PC-3 (cell line): Measurements from ENCODE around the gene AKAP8L. TPM values are rescaled to one million over a fixed set of nuclear protein-coding genes. Genes with fewer than 3 reads are reported as not detected.

Experiments
- ATAC-seq: fragments of 200-7000 bp; cut with Tn5 transposase; 2 replicates; pipeline ENCODE4 v1.9.1; 2020; ENCODE audit warnings: mild to moderate bottlenecking, moderate library complexity
- BruUV-seq: library from RNA; stranded (reverse); fragments of 400-500 nt; replicated peaks from 2 replicates; lab custom pipeline; 2021; lab: Mats Ljungman, UMichigan
- CTCF ChIA-PET: fragments of 300-600 bp; sonication (Branson Sonifier 250); formaldehyde crosslinking; loops from one replicate; lab custom pipeline; 2022; ENCODE audit warnings: antibody characterized with exemption; lab: Charles Lee
- POLR2A ChIA-PET: fragments of 300-600 bp; sonication (Branson Sonifier 250); formaldehyde crosslinking; loops from one replicate; lab custom pipeline; 2022; ENCODE audit warnings: antibody characterized with exemption; ENCODE audit not compliant: unreplicated experiment; lab: Charles Lee
- DNase-seq: peaks from one replicate; pipeline ENCODE4 v3.0.0-alpha.2; 2015
- H2AFZ ChIP-seq: fragments of 300-600 bp; sonication (generic); 2 replicates; pipeline ENCODE4 v1.6.0; 2016; ENCODE audit warnings: antibody characterized with exemption, low read length
- H3F3A ChIP-seq: fragments of 300-600 bp; sonication (generic); one replicate; pipeline ENCODE4 v1.6.0; 2017; ENCODE audit warnings: antibody characterized with exemption, low read length, control low read depth, mild to moderate bottlenecking; ENCODE audit not compliant: unreplicated experiment
- H3K27ac ChIP-seq: fragments of 300-600 bp; sonication (generic); 2 replicates; pipeline ENCODE4 v1.5.1; 2016; ENCODE audit warnings: mild to moderate bottlenecking, low read length
- H3K27me3 ChIP-seq: fragments of 300-600 bp; sonication (generic); 2 replicates; pipeline ENCODE4 v1.6.1; 2016; ENCODE audit warnings: low read length, mixed read lengths
- H3K36me3 ChIP-seq: fragments of 300-600 bp; sonication (generic); 2 replicates; pipeline ENCODE4 v1.6.1; 2016; ENCODE audit warnings: low read depth, mixed run types, low read length, mixed read lengths
- H3K4me1 ChIP-seq: fragments of 300-600 bp; sonication (generic); 2 replicates; pipeline ENCODE4 v1.5.1; 2016; ENCODE audit warnings: low read length; ENCODE audit not compliant: insufficient read depth
- H3K4me2 ChIP-seq: fragments of 300-600 bp; sonication (generic); 2 replicates; pipeline ENCODE4 v1.6.0; 2016; ENCODE audit warnings: low read length
- H3K4me3 ChIP-seq: fragments of 300-600 bp; sonication (generic); 2 replicates; pipeline ENCODE4 v1.5.1; 2016; ENCODE audit warnings: mild to moderate bottlenecking, low read length, mixed read lengths
- H3K79me2 ChIP-seq: fragments of 300-600 bp; sonication (generic); 2 replicates; pipeline ENCODE4 v1.6.1; 2017; ENCODE audit warnings: low read length, mixed read lengths
- H3K9ac ChIP-seq: fragments of 300-600 bp; sonication (generic); 2 replicates; pipeline ENCODE4 v1.6.0; 2016; ENCODE audit warnings: mild to moderate bottlenecking, low read length
- H3K9me2 ChIP-seq: fragments of 300-600 bp; sonication (generic); replicated peaks from 2 replicates; pipeline ENCODE4 v1.6.1; 2016; ENCODE audit warnings: mixed run types, low read length, mixed read lengths
- H3K9me3 ChIP-seq: fragments of 300-600 bp; sonication (generic); 2 replicates; pipeline ENCODE4 v1.6.1; 2016; ENCODE audit warnings: low read length, mixed read lengths
- H4K20me1 ChIP-seq: fragments of 300-600 bp; sonication (generic); 2 replicates; pipeline ENCODE4 v1.6.1; 2016; ENCODE audit warnings: low read length, mixed read lengths
- CTCF ChIP-seq: fragments of 300-600 bp; sonication (generic); conservative IDR thresholded peaks from 2 replicates; pipeline ENCODE4 v1.5.1; 2017; ENCODE audit warnings: antibody characterized with exemption, low read depth, mild to moderate bottlenecking, low read length
- EZH2 ChIP-seq: fragments of 300-600 bp; sonication (generic); IDR thresholded peaks from one replicate; pipeline ENCODE4 v1.6.1; 2017; ENCODE audit warnings: antibody characterized with exemption, mild to moderate bottlenecking, low read length; ENCODE audit not compliant: unreplicated experiment
- EZH2phosphoT487 ChIP-seq: fragments of 300-600 bp; sonication (generic); IDR thresholded peaks from 2 replicates; pipeline ENCODE4 v1.6.1; 2018; ENCODE audit warnings: mild to moderate bottlenecking, antibody characterized with exemption, low read length, borderline replicate concordance
- intact Hi-C: fragments of 100-400 bp; cut with micrococcal nuclease; formaldehyde crosslinking; loops from 2 replicates; pipeline ENCODE4 v1.9.0; 2023
- total RNA-seq: library from RNA; depleted of rRNA; stranded (reverse); fragments of >200 nt; gene quantifications from 2 replicates; pipeline ENCODE4 v1.2.3, GENCODE V29; 2014

Gene AKAP8L
- total RNA-seq, 1 experiment from 2014 or later = 97.9 TPM

GRCh38 chr19:15398501-15399233 lies 20.1 kb downstream of the AKAP8L start:
- ATAC-seq = no peak
- peaks cover 13% of the 10 kb centered on the region; the same call in 1 of the 2 replicates for H4K20me1 ChIP-seq
- H3K4me3 ChIP-seq = no peak overlapping the region
- H3K4me1 ChIP-seq = no peaks in the 10 kb centered on the region
- H3K9ac ChIP-seq = no peak overlapping the region
- peaks cover 20% of the 10 kb centered on the region for H3K79me2 ChIP-seq
- H2AFZ ChIP-seq = no peak overlapping the region
- intact Hi-C loops = no loop called here
- no peaks in the 10 kb centered on the region for H3F3A ChIP-seq
- CTCF ChIA-PET = no interaction called here
- no peak overlapping the region for H3K4me2 ChIP-seq
- no peaks in the 10 kb centered on the region for H3K9me2 ChIP-seq
- BruUV-seq = no TSS peak
- no peaks in the 10 kb centered on the region for H3K9me3 ChIP-seq
- H3K27ac ChIP-seq = no peak overlapping the region
- H3K36me3 ChIP-seq = peaks cover 49% of the 10 kb centered on the region
- H3K27me3 ChIP-seq = no peaks in the 10 kb centered on the region
- no peak for TF ChIP-seq CTCF
- TF ChIP-seq EZH2 = no peak
- no peak for TF ChIP-seq EZH2phosphoT487
- POLR2A ChIA-PET = no interaction called here
- no peak for DNase-seq

GRCh38 chr19:15397782-15398181 lies 21.0 kb downstream of the AKAP8L start:
- H4K20me1 ChIP-seq = peaks cover 6% of the 10 kb centered on the region; the same call in 1 of the 2 replicates
- intact Hi-C loops = no loop called here
- no peak overlapping the region for H3K9ac ChIP-seq
- no peak for ATAC-seq
- CTCF ChIA-PET = no interaction called here
- H3K4me2 ChIP-seq = no peak overlapping the region
- peaks cover 57% of the 10 kb centered on the region for H3K36me3 ChIP-seq
- no peak overlapping the region for H2AFZ ChIP-seq
- no peaks in the 10 kb centered on the region for H3K9me2 ChIP-seq
- no peaks in the 10 kb centered on the region for H3K27me3 ChIP-seq
- no TSS peak for BruUV-seq
- H3K4me3 ChIP-seq = no peak overlapping the region
- H3K4me1 ChIP-seq = no peaks in the 10 kb centered on the region
- no peak for DNase-seq
- H3K79me2 ChIP-seq = peaks cover 18% of the 10 kb centered on the region
- POLR2A ChIA-PET = no interaction called here
- no peaks in the 10 kb centered on the region for H3F3A ChIP-seq
- H3K27ac ChIP-seq = no peak overlapping the region
- H3K9me3 ChIP-seq = no peaks in the 10 kb centered on the region
- no peak for TF ChIP-seq CTCF
- TF ChIP-seq EZH2 = no peak
- TF ChIP-seq EZH2phosphoT487 = no peak

- H3K4me3 ChIP-seq = no peak overlapping the region
- H3K27me3 ChIP-seq = no peaks in the 10 kb centered on the region
- intact Hi-C loops = no loop called here
- no peaks in the 10 kb centered on the region for H3K9me3 ChIP-seq
- no peak overlapping the region for H2AFZ ChIP-seq
- no peaks in the 10 kb centered on the region for H3K9me2 ChIP-seq
- peaks cover 57% of the 10 kb centered on the region for H3K36me3 ChIP-seq
- POLR2A ChIA-PET = no interaction called here
- no peak overlapping the region for H3K9ac ChIP-seq
- H3K79me2 ChIP-seq = peaks cover 13% of the 10 kb centered on the region
- H3K4me1 ChIP-seq = no peaks in the 10 kb centered on the region
- no TSS peak for BruUV-seq
- no peak overlapping the region for H3K4me2 ChIP-seq
- DNase-seq (no peak), ATAC-seq (no peak)
- H3K27ac ChIP-seq = no peak overlapping the region
- CTCF ChIA-PET = no interaction called here
- H3F3A ChIP-seq = no peaks in the 10 kb centered on the region
- no peak for TF ChIP-seq EZH2phosphoT487
- TF ChIP-seq CTCF = no peak
- no peak for TF ChIP-seq EZH2
- H4K20me1 ChIP-seq = peaks cover under 1% of the 10 kb centered on the region; the same call in 1 of the 2 replicates
Observed at GRCh38 chr19:15397236-15397635, 21.6 kb downstream of the AKAP8L start.
